HCT116 (cell line): ENCODE results near the gene CYP4F3. TPM values are rescaled to one million over a fixed set of nuclear protein-coding genes. Genes with fewer than 3 reads are reported as not detected.

ENCODE experiments used
- ATAC-seq: fragments of 200-7000 bp; cut with Tn5 transposase; 2 replicates; pipeline ENCODE4 v1.9.1; 2020; ENCODE audit warnings: mild to moderate bottlenecking, moderate library complexity
- BruUV-seq: library from RNA; stranded (reverse); fragments of 400-500 nt; replicated peaks from 2 replicates; lab custom pipeline; 2021; lab: Mats Ljungman, UMichigan
- CTCF ChIA-PET: fragments of 300-600 bp; sonication (Branson Sonifier 250); formaldehyde crosslinking; loops from one replicate; lab custom pipeline; 2021; ENCODE audit warnings: antibody characterized with exemption; lab: Charles Lee
- POLR2A ChIA-PET: fragments of 300-600, 350-600 bp; sonication (Branson Sonifier 250); formaldehyde crosslinking; loops from one replicate; lab custom pipeline; 2021; ENCODE audit warnings: antibody characterized with exemption; lab: Charles Lee
- RAD21 ChIA-PET, 2 experiments: fragments of 300-600 bp; sonication (Branson Sonifier 250); formaldehyde crosslinking; loops; one replicate each; lab custom pipeline; 2023; ENCODE audit warnings: low total read pairs in 2 of 2; ENCODE audit not compliant: uncharacterized antibody in 2 of 2, unreplicated experiment in 2 of 2, low non-redundant PET in 1 of 2; lab: Charles Lee
- DNase-seq: peaks from one replicate; pipeline ENCODE4 v3.0.0-alpha.2; 2010; ENCODE audit warnings: low read depth, low spot score
- H2AFZ ChIP-seq: fragments of 200-600 bp; shearing (Covaris generic), sonication (generic); 2 replicates; pipeline ENCODE4 v1.6.1; 2017; ENCODE audit warnings: low read depth, mixed run types, mixed read lengths, antibody characterized with exemption, low read length; ENCODE audit not compliant: poor library complexity, severe bottlenecking
- H3K27ac ChIP-seq: 2 replicates; pipeline ENCODE4 v1.5.1; 2012; ENCODE audit warnings: low read depth, low read length
- H3K27me3 ChIP-seq: fragments of 200-600 bp; sonication (generic); 2 replicates; pipeline ENCODE4 v1.6.1; 2016; ENCODE audit warnings: mixed run types, low read length, mixed read lengths; ENCODE audit not compliant: insufficient read depth
- H3K36me3 ChIP-seq, 2 experiments: fragments of 200-500 bp in 1 of 2; fragments of 200-600 bp in 1 of 2; sonication (Bioruptor generic) in 1 of 2; sonication (generic) in 1 of 2; 2 replicates each; pipeline versions ENCODE4 v1.5.1 to v1.6.1; 2014 to 2016; ENCODE audit warnings: low read length in 2 of 2, inconsistent platforms in 1 of 2, mixed read lengths in 1 of 2, mixed run types in 1 of 2; ENCODE audit not compliant: insufficient read depth in 2 of 2, control insufficient read depth in 1 of 2
- H3K4me1 ChIP-seq, 2 experiments: fragments of 200-600 bp in 1 of 2; sonication (generic) in 1 of 2; 2 replicates each; pipeline versions ENCODE4 v1.5.1 to v1.6.1; 2012 to 2017; ENCODE audit warnings: low read length in 2 of 2, inconsistent platforms in 1 of 2, mild to moderate bottlenecking in 1 of 2, mixed read lengths in 1 of 2, mixed run types in 1 of 2, moderate library complexity in 1 of 2; ENCODE audit not compliant: insufficient read depth in 2 of 2, control insufficient read depth in 1 of 2
- H3K4me2 ChIP-seq: fragments of 200-600 bp; sonication (generic); 2 replicates; pipeline ENCODE4 v1.6.1; 2017; ENCODE audit warnings: mixed run types, low read length, mixed read lengths
- H3K4me3 ChIP-seq, 2 experiments: fragments of 200-600 bp in 1 of 2; sonication (generic) in 1 of 2; replicated peaks in 1 of 2; 2 replicates each; pipeline ENCODE4 v1.5.1; 2011 to 2016; ENCODE audit warnings: low read length in 2 of 2, control low read depth in 1 of 2, low read depth in 1 of 2, mild to moderate bottlenecking in 1 of 2, mixed read lengths in 1 of 2, mixed run types in 1 of 2
- H3K79me2 ChIP-seq: fragments of 200-600 bp; sonication (generic); 2 replicates; pipeline ENCODE4 v1.6.1; 2017; ENCODE audit warnings: mild to moderate bottlenecking, mixed run types, low read length, moderate library complexity, mixed read lengths; ENCODE audit not compliant: insufficient read depth
- H3K9ac ChIP-seq: fragments of 200-600 bp; sonication (generic); 2 replicates; pipeline ENCODE4 v1.6.1; 2016; ENCODE audit warnings: low read length, mixed read lengths
- H3K9me2 ChIP-seq: fragments of 200-600 bp; sonication (generic), shearing (Covaris generic); 2 replicates; pipeline ENCODE4 v1.6.1; 2017; ENCODE audit warnings: mixed run types, mild to moderate bottlenecking, moderate library complexity; ENCODE audit not compliant: insufficient read depth
- H3K9me3 ChIP-seq, 2 experiments: fragments of 200-500 bp in 1 of 2; fragments of 200-600 bp in 1 of 2; sonication (Bioruptor generic) in 1 of 2; sonication (generic) in 1 of 2; 2 replicates each; pipeline ENCODE4 v1.6.1; 2014 to 2017; ENCODE audit warnings: low read length in 2 of 2, mixed read lengths in 2 of 2, inconsistent platforms in 1 of 2, low read depth in 1 of 2, mild to moderate bottlenecking in 1 of 2, mixed run types in 1 of 2, moderate library complexity in 1 of 2; ENCODE audit not compliant: control insufficient read depth in 1 of 2, insufficient read depth in 1 of 2
- H4K20me1 ChIP-seq: fragments of 200-600 bp; sonication (generic), shearing (Covaris generic); 2 replicates; pipeline ENCODE4 v1.6.1; 2017; ENCODE audit warnings: mixed run types, mild to moderate bottlenecking, moderate library complexity; ENCODE audit not compliant: insufficient read depth
- CBX3 ChIP-seq: IDR thresholded peaks from 2 replicates; pipeline ENCODE4 v1.6.1; 2012; ENCODE audit warnings: low read depth
- CTCF ChIP-seq, 3 experiments: fragments of 200-600 bp in 1 of 3; sonication (generic) in 1 of 3; IDR thresholded peaks in 2 of 3; conservative IDR thresholded peaks in 1 of 3; 2 replicates each; pipeline ENCODE4 v1.5.1; 2012 to 2017; ENCODE audit warnings: low read depth in 2 of 3, low read length in 2 of 3, antibody characterized with exemption in 1 of 3, borderline replicate concordance in 1 of 3, control low read depth in 1 of 3, mild to moderate bottlenecking in 1 of 3, mixed read lengths in 1 of 3, mixed run types in 1 of 3, moderate library complexity in 1 of 3; ENCODE audit not compliant: insufficient read depth in 1 of 3
- ELF1 ChIP-seq: IDR thresholded peaks from 2 replicates; pipeline ENCODE4 v1.6.1; 2012; ENCODE audit warnings: low read depth, borderline replicate concordance
- EZH2 ChIP-seq: fragments of 200-600 bp; sonication (generic); IDR thresholded peaks from 2 replicates; pipeline ENCODE4 v1.6.1; 2017; ENCODE audit warnings: antibody characterized with exemption, mixed run types
- FOSL1 ChIP-seq: IDR thresholded peaks from 2 replicates; pipeline ENCODE4 v1.6.1; 2012; ENCODE audit warnings: low read depth
- JUND ChIP-seq: IDR thresholded peaks from 2 replicates; pipeline ENCODE4 v1.6.1; 2012
- MAX ChIP-seq: IDR thresholded peaks from 2 replicates; pipeline ENCODE4 v1.6.1; 2012
- POLR2AphosphoS5 ChIP-seq: IDR thresholded peaks from 2 replicates; pipeline ENCODE4 v1.6.1; 2011; ENCODE audit warnings: mild to moderate bottlenecking, low read depth, low read length, moderate library complexity
- RAD21 ChIP-seq: IDR thresholded peaks from 2 replicates; pipeline ENCODE4 v1.6.1; 2012; ENCODE audit warnings: low read depth, mild to moderate bottlenecking
- SP1 ChIP-seq: IDR thresholded peaks from 2 replicates; pipeline ENCODE4 v1.6.1; 2012; ENCODE audit warnings: low read depth
- SRF ChIP-seq: IDR thresholded peaks from 2 replicates; pipeline ENCODE4 v1.6.1; 2012; ENCODE audit warnings: low read depth
- TCF7L2 ChIP-seq: IDR thresholded peaks from 2 replicates; pipeline ENCODE4 v1.7.0; 2011; ENCODE audit warnings: borderline replicate concordance, inconsistent platforms; ENCODE audit not compliant: insufficient read depth, insufficient read length; ENCODE audit errors: extremely low read depth
- YY1 ChIP-seq: IDR thresholded peaks from 2 replicates; pipeline ENCODE4 v1.6.1; 2011; ENCODE audit warnings: low read length, low read depth, moderate library complexity, mild to moderate bottlenecking; ENCODE audit not compliant: insufficient replicate concordance; ENCODE audit errors: extremely low read depth
- ZBTB33 ChIP-seq: IDR thresholded peaks from 2 replicates; pipeline ENCODE4 v1.6.1; 2011; ENCODE audit warnings: mild to moderate bottlenecking, low read length, moderate library complexity; ENCODE audit not compliant: insufficient replicate concordance; ENCODE audit errors: extremely low read depth
- ZNF274 ChIP-seq: fragments of 200-500 bp; sonication (Bioruptor generic); IDR thresholded peaks from 2 replicates; pipeline ENCODE4 v1.6.1; 2014; ENCODE audit warnings: mild to moderate bottlenecking, low read depth, low read length, inconsistent platforms
- intact Hi-C: fragments of 100-400 bp; cut with micrococcal nuclease; formaldehyde crosslinking; loops from 2 replicates; pipeline ENCODE4 v1.10.0; 2022
- total RNA-seq: library from RNA; stranded (reverse); gene quantifications from one replicate; pipeline ENCODE4 v1.2.1, GENCODE V29; 2021; ENCODE audit not compliant: unreplicated experiment

Gene CYP4F3
- total RNA-seq, 1 experiment from 2014 or later: 3.6 TPM

- no peaks in the 10 kb centered on the region for H3K9me2 ChIP-seq
- H4K20me1 ChIP-seq: no peaks in the 10 kb centered on the region
- RAD21 ChIA-PET: no interaction called here
- no peaks in the 10 kb centered on the region for H3K9me3 ChIP-seq
- intact Hi-C loops: no loop called here
- H2AFZ ChIP-seq: no peak overlapping the region
- peaks cover 19 to 22% of the 10 kb centered on the region in 2 experiments for H3K4me1 ChIP-seq
- POLR2A ChIA-PET: no interaction called here
- H3K79me2 ChIP-seq: no peaks in the 10 kb centered on the region
- no peak overlapping the region for H3K27ac ChIP-seq
- H3K4me2 ChIP-seq: no peak overlapping the region
- H3K27me3 ChIP-seq: peaks cover 16% of the 10 kb centered on the region; the same call in 1 of the 2 replicates
- H3K36me3 ChIP-seq: no peaks in the 10 kb centered on the region
- no TSS peak for BruUV-seq
- no peak for ATAC-seq
- CTCF ChIA-PET: no interaction called here
- DNase-seq: no peak
- no peak overlapping the region for H3K4me3 ChIP-seq
- no peak overlapping the region for H3K9ac ChIP-seq
- no peak for TF ChIP-seq POLR2AphosphoS5
- no peak for TF ChIP-seq RAD21
- no peak for TF ChIP-seq YY1
- TF ChIP-seq ELF1: no peak
- no peak for TF ChIP-seq MAX
These were observed 30.6 kb downstream of the CYP4F3 start for GRCh38 chr19:15671237-15671821.

- H4K20me1 ChIP-seq: no peaks in the 10 kb centered on the region
- no peaks in the 10 kb centered on the region for H3K79me2 ChIP-seq
- no peak overlapping the region for H2AFZ ChIP-seq
- H3K9ac ChIP-seq: no peak overlapping the region
- intact Hi-C loops: no loop called here
- no peaks in the 10 kb centered on the region for H3K9me3 ChIP-seq
- ChIA-PET CTCF (no interaction called here), RAD21 (no interaction called here), POLR2A (no interaction called here)
- H3K27ac ChIP-seq: peak overlapping the region; percentile 55
- ATAC-seq (no peak), DNase-seq (no peak)
- H3K4me3 ChIP-seq: no peak overlapping the region; a peak in 1 of 4 replicates
- no TSS peak for BruUV-seq
- H3K9me2 ChIP-seq: no peaks in the 10 kb centered on the region
- peaks cover 19 to 22% of the 10 kb centered on the region in 2 experiments for H3K4me1 ChIP-seq
- H3K27me3 ChIP-seq: peaks cover 13% of the 10 kb centered on the region; the same call in 1 of the 2 replicates
- H3K4me2 ChIP-seq: peak overlapping the region; percentile 60
- no peaks in the 10 kb centered on the region for H3K36me3 ChIP-seq
- TF ChIP-seq EZH2 (no peak), SP1 (no peak), CTCF (IDR thresholded peaks at IDR 0.05 in 2 of 3, conservative IDR thresholded peaks at IDR 0.05 in 1 of 3; ENCODE audit: borderline replicate concordance in 1 of 3, insufficient read depth in 1 of 3, low read depth in 2 of 3, low read length in 2 of 3) (no peak), ZBTB33 (no peak), ZNF274 (no peak), POLR2AphosphoS5 (no peak), JUND (no peak), CBX3 (no peak), FOSL1 (no peak), SRF (no peak), TCF7L2 (no peak)
These were observed 31.3 kb downstream of the CYP4F3 start for GRCh38 chr19:15671891-15672579.
